Measurements from ENCODE around the gene HSPB3. TPM values are rescaled to one million over a fixed set of nuclear protein-coding genes. Genes with fewer than 3 reads are reported as not detected.
"Not testable (repeated sequence)": the region's sequence is repeated elsewhere in the genome, so short reads cannot be mapped to it uniquely, and the experiment has no call there.

The HSPB3 gene
- total and polyA plus RNA-seq, 7 donors: 0.23 to 17.4 (median 2.4) TPM

DNA sequence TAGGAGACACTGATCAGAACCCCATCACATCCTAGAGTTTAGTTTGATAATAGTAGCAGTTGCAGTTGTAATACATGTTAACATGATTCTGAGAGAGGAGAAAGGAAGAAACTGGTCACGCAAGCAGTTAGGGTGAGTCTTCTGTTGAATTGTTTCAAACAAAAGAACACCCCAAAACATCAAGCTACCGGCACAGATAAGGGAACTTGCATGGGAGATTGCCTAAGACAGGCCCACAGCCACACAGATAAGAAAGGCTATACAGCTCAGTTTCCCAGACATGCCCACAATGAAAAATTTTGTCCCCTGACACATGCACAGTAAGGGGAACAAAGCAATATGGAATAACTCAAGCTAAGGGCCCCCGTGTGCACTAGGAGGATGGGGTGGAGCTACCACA, 15.9 kb downstream of the HSPB3 start:
- 60 to 63% methylated on average over 3 of the region's 3 CpGs for WGBS, 2 donors
- H3K4me3 ChIP-seq: no peak overlapping the region
- H3K9me3 ChIP-seq: no peaks in the 10 kb centered on the region
- H3K36me3 ChIP-seq: no peaks in the 10 kb centered on the region
- no peak overlapping the region for H3K27ac ChIP-seq
- no peak for DNase-seq
- no peaks in the 10 kb centered on the region for H3K27me3 ChIP-seq
- H3K4me1 ChIP-seq: peaks cover 0 to 6% (median 2%) of the 10 kb centered on the region in 4 donors
- TF ChIP-seq POLR2A (IDR thresholded peaks at IDR 0.05): no peak
- intact Hi-C loops (cut with DNase I): no loop called here

DNA sequence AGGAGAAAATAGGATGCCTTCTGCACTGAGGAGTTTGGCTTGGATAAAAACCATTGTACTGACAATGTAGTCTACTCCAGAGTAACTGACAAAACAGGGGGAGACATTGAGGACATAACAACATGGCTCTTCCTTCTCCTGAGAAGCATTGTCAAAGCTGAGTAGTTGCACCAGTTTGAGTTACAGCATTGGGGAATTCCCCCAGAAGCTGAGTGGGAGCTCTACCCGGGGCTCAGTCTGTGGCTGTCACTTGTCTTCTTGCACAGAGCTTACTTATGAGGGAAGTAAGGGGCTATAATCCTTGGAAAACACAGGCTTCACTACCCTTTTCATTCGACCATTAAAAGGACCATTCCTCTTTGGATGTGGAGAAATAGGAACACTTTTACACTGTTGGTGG, 21.2 kb downstream of the HSPB3 start:
- no peak overlapping the region for H3K4me3 ChIP-seq
- no peaks in the 10 kb centered on the region for H3K9me3 ChIP-seq
- DNase-seq: no peak
- no peak overlapping the region for H3K27ac ChIP-seq
- TF ChIP-seq POLR2A (IDR thresholded peaks at IDR 0.05): no peak
- TF ChIP-seq EP300 (IDR thresholded peaks at IDR 0.05): no peak
- TF ChIP-seq, protein P1, sequence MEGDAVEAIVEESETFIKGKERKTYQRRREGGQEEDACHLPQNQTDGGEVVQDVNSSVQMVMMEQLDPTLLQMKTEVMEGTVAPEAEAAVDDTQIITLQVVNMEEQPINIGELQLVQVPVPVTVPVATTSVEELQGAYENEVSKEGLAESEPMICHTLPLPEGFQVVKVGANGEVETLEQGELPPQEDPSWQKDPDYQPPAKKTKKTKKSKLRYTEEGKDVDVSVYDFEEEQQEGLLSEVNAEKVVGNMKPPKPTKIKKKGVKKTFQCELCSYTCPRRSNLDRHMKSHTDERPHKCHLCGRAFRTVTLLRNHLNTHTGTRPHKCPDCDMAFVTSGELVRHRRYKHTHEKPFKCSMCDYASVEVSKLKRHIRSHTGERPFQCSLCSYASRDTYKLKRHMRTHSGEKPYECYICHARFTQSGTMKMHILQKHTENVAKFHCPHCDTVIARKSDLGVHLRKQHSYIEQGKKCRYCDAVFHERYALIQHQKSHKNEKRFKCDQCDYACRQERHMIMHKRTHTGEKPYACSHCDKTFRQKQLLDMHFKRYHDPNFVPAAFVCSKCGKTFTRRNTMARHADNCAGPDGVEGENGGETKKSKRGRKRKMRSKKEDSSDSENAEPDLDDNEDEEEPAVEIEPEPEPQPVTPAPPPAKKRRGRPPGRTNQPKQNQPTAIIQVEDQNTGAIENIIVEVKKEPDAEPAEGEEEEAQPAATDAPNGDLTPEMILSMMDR (IDR thresholded peaks at IDR 0.05): no peak
- TF ChIP-seq POLR2AphosphoS5 (IDR thresholded peaks at IDR 0.05): no peak
- H3K4me1 ChIP-seq: no peaks in the 10 kb centered on the region
- intact Hi-C loops (cut with DNase I): no loop called here
- H3K27me3 ChIP-seq: no peaks in the 10 kb centered on the region
- WGBS, 2 donors: 64 to 69% methylated on average over 2 of the region's 2 CpGs
- no peaks in the 10 kb centered on the region for H3K36me3 ChIP-seq

DNA sequence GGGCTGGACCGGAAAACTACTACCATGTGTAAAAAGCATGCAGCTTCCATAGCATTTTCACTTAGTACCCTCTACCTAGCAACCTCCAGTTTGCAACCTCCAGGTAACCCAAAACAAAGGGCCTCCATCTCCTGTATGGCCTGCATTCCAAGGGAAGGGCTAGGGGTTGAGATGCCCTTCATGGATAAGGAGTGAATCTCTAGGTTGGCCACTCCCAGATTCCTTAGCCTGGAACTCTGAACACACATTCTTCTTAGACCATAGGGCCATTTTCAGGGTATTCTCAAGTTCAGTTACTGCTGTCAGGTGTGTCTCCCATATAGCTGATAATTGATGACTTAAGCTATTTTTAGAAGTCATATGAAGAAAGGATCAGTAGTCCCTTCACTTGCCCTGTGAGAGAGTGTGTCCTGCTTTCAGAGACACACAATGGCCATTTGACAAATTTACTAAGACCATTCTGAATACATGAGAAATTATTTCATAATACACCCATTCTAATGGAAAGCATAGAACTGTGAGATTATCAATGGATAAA, 22.5 kb downstream of the HSPB3 start:
- no peaks in the 10 kb centered on the region for H3K36me3 ChIP-seq
- intact Hi-C loops (cut with DNase I): no loop called here

DNA sequence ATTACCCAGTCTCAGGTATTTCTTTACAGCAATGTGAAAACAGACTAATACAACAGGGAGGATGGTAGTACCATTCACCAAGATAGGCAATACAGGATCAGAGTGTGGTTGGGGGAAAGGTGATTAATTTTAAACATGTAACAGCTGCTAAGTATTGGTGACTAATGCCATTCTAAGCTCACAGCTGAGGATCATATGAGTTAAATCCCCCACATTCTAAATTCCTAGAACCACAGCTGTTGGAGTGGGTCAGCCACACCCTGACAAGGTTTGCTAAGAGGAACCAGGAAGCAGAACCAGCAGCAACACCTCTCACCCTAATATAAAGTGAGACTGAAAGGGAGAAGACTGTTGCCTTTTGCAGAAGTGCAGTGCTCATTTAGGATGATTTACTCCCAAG, 24.8 kb downstream of the HSPB3 start:
- no peaks in the 10 kb centered on the region for H3K27me3 ChIP-seq
- H3K36me3 ChIP-seq: no peaks in the 10 kb centered on the region
- H3K4me1 ChIP-seq: no peaks in the 10 kb centered on the region
- TF ChIP-seq POLR2AphosphoS5 (IDR thresholded peaks at IDR 0.05) (no peak), EP300 (IDR thresholded peaks at IDR 0.05) (no peak), POLR2A (IDR thresholded peaks at IDR 0.05) (no peak)
- TF ChIP-seq, protein P1 (IDR thresholded peaks at IDR 0.05): no peak
- intact Hi-C loops (cut with DNase I): no loop called here
- H3K4me3 ChIP-seq: no peak overlapping the region
- H3K9me3 ChIP-seq: no peaks in the 10 kb centered on the region
- DNase-seq: no peak
- no peak overlapping the region for H3K27ac ChIP-seq

More for the DNA sequence above, 22.5 kb downstream of the HSPB3 start:
- Histone ChIP-seq H3K4me3 (no peak overlapping the region), H3K27ac (no peak overlapping the region), H3K9me3 (no peaks in the 10 kb centered on the region), H3K27me3 (no peaks in the 10 kb centered on the region), H3K4me1 (no peaks in the 10 kb centered on the region)
- WGBS, 2 donors: 94 to 95% methylated on average over 1 of the region's 1 CpG
- TF ChIP-seq, protein P1 (IDR thresholded peaks at IDR 0.05): no peak
- TF ChIP-seq POLR2AphosphoS5 (IDR thresholded peaks at IDR 0.05) (no peak), POLR2A (IDR thresholded peaks at IDR 0.05) (no peak), EP300 (IDR thresholded peaks at IDR 0.05) (no peak)
- no peak for DNase-seq

DNA sequence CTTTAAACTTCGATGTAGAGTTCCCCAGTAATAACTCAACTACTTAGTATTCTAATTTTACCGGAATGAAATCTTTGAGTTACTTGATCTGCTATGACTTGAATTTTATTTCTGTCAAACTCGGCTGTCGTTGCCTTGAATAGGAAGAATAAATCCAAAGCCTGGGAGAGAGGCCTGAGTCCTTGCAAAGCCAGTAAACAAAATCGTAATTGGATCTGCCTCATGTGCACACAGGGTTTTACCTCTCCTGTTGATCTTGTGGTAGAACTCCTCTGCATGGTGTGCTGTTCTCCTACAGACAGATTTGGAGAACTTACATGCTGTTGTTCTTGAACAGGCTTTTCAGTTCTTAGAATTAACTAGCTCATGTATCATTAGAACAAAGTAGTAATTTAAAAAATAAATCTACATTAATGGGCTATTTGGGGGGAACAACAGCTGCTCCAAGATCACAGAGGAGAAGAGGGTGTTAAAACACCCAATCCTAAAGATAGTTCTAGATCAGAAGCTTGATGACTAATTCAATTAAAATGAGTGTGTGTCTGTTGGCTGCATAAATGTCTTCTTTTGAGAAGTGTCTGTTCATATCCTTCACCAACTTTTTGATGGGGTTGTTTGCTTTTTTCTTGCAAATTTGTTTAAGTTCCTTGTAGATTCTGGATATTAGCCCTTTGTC, 28.9 kb downstream of the HSPB3 start:
- Histone ChIP-seq H3K4me3 (no peak overlapping the region), H3K27me3 (no peaks in the 10 kb centered on the region), H3K4me1 (no peaks in the 10 kb centered on the region), H3K27ac (no peak overlapping the region), H3K36me3 (no peaks in the 10 kb centered on the region), H3K9me3 (no peaks in the 10 kb centered on the region)
- intact Hi-C loops (cut with DNase I): no loop called here
- 80 to 83% methylated on average over 5 of the region's 5 CpGs for WGBS, 2 donors
- DNase-seq: no peak
- TF ChIP-seq POLR2A (IDR thresholded peaks at IDR 0.05) (no peak), EP300 (IDR thresholded peaks at IDR 0.05) (no peak), POLR2AphosphoS5 (IDR thresholded peaks at IDR 0.05) (no peak)
- TF ChIP-seq, protein P1 (IDR thresholded peaks at IDR 0.05): no peak

DNA sequence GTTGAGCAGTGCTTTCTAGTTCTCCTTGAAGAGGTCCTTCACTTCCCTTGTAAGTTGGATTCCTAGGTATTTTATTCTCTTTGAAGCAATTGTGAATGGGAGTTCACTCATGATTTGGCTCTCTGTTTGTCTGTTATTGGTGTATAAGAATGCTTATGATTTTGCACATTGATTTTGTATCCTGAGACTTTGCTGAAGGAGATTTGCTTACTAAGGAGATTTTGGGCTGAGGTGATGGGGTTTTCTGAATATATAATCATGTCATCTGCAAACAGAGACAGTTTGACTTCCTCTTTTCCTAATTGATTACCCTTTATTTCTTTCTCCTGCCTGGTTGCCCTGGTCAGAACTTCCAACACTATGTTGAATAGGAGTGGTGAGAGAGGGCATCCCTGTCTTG, 30.2 kb downstream of the HSPB3 start:
- not testable (repeated sequence) for H3K4me3 ChIP-seq, DNase-seq, H3K27me3 ChIP-seq, H3K36me3 ChIP-seq, H3K27ac ChIP-seq, H3K9me3 ChIP-seq, H3K4me1 ChIP-seq
- intact Hi-C loops (cut with DNase I): loop anchor here (5.0 kb wide), 1 partner anchor 43 kb away; no protein-coding TSS in a partner anchor

Measured in sigmoid colon (tissue), 7 donors.